Measurements from ENCODE around the gene MYOM3. TPM values are rescaled to one million over a fixed set of nuclear protein-coding genes. Genes with fewer than 3 reads are reported as not detected.

The MYOM3 gene
- total RNA-seq, 1 donor from 2014 or later, result not detected

DNA sequence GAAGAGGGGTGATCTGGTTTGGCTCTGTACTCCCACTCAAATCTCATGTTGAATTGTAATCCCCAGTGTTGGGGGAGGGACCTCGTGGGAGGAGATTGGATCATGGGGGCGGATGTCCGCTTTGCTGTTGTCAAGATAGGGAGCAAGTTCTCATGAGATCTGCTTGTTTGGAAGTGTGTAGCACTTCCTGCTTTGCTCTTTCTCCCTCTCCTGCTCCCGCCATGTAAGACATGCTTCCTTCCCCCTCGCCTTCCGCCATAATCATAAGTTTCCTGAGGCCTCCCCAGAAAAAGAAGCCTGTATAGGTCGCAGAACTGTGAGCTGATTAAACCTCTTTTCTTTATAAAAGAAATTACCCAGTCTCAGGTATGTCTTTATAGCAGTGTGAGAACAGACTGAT is 27.9 kb downstream of the MYOM3 start:
- Mint-ChIP-seq H3K9me3 (no peaks in the 10 kb centered on the region), H3K27ac (ENCODE audit: unreplicated experiment) (no peak overlapping the region), H3K4me3 (no peak overlapping the region), H3K36me3 (ENCODE audit: low read depth) (no peaks in the 10 kb centered on the region), H3K4me1 (no peaks in the 10 kb centered on the region), H3K27me3 (ENCODE audit: low read depth) (peaks cover 10% of the 10 kb centered on the region)
- DNase-seq (ENCODE audit: low read depth, low spot score), result no peak
- TF ChIP-seq CTCF (conservative IDR thresholded peaks at IDR 0.05), result no peak

GRCh38 chr1:24082372-24082771 is 29.6 kb downstream of the MYOM3 start:
- Mint-ChIP-seq H3K36me3 (ENCODE audit: low read depth) (no peaks in the 10 kb centered on the region), H3K4me3 (no peak overlapping the region), H3K27me3 (ENCODE audit: low read depth) (peaks cover 10% of the 10 kb centered on the region), H3K9me3 (no peaks in the 10 kb centered on the region), H3K27ac (ENCODE audit: unreplicated experiment) (no peak overlapping the region), H3K4me1 (no peaks in the 10 kb centered on the region)
- no peak for DNase-seq (ENCODE audit: low read depth, low spot score)
- TF ChIP-seq CTCF (conservative IDR thresholded peaks at IDR 0.05), result no peak

DNA sequence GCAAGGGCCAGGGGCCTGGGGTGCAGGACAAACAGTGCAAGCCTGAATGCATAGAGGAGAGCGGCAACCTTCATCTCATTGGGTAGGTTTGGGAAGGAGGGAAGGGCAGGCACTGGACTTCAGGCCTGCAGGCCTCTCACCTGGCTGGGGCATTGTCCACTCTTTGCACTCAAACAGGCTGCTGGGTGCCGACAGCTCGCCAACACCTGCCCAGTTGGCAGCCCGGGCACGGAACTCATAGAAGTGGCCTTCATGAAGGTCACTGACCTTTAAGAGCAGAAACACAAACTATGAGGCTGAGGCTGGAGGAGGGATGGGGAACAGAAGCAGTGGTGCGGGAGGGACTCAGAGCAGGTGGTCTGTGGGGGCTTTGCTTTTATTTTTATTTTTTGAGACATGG is 30.7 kb downstream of the MYOM3 start:
- TF ChIP-seq CTCF (conservative IDR thresholded peaks at IDR 0.05), result no peak
- Mint-ChIP-seq H3K4me3 (no peak overlapping the region), H3K9me3 (no peaks in the 10 kb centered on the region), H3K27ac (ENCODE audit: unreplicated experiment) (no peak overlapping the region), H3K27me3 (ENCODE audit: low read depth) (peaks cover 5% of the 10 kb centered on the region), H3K4me1 (no peaks in the 10 kb centered on the region), H3K36me3 (ENCODE audit: low read depth) (no peaks in the 10 kb centered on the region)
- no peak for DNase-seq (ENCODE audit: low read depth, low spot score)

DNA sequence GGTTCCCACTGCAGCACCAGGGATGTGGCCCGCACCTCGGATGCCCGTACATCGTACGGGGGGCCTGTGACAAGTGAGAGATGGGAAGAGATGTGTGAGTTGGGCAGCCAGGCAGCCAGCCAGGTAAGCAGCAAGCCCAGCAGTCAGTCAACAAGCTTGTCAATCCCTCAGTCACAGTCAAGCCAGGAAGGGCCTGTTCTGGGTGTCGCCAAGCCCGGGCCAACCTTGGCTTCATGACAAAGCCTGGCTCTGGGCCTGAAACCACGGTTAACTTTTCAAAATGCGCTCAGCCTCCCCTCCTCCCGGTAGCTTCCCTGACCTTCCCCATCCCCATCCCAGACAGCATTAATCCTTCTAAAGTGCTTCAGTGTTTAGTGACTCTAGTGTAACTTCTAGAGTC is 31.8 kb downstream of the MYOM3 start:
- H3K27ac Mint-ChIP-seq (ENCODE audit: unreplicated experiment), result no peak overlapping the region
- peaks cover 2% of the 10 kb centered on the region for H3K27me3 Mint-ChIP-seq (ENCODE audit: low read depth)
- H3K4me3 Mint-ChIP-seq, result no peak overlapping the region
- no peak for TF ChIP-seq CTCF (conservative IDR thresholded peaks at IDR 0.05)
- DNase-seq (ENCODE audit: low read depth, low spot score), result no peak
- no peaks in the 10 kb centered on the region for H3K4me1 Mint-ChIP-seq
- no peaks in the 10 kb centered on the region for H3K36me3 Mint-ChIP-seq (ENCODE audit: low read depth)
- no peaks in the 10 kb centered on the region for H3K9me3 Mint-ChIP-seq

DNA sequence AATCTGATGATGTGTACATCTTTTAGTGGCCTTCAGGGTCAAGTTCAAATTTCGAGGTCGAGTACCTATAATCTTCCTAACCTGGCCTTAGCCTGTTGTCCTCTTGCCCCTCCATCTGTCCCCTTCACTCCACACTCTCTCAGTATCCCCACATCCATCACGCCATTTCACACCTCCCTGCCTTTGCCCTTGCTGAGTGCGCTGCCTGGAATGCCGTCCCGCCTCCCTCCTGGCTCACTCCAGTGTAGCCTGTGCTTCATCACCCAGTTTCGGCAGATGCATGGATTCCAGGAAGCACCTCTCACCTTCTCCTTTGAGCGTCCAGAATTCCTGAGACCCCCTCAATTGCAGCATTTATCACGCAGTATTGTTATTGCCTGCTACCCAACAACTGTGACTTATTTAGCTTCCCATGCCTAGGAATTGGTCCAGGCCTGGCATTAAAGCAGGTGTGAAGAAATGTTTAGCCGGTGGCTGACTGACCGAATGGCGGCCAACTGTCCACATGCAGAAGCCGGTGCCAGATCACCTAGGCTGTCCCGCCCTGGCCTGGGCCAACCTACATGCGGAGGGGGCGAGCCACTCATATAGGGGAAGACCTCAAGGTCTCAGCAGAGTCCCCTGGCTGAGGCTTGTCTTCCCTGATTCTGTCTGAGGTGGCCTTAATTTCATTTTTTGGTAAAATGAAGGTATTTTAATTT is 34.5 kb downstream of the MYOM3 start:
- H3K27me3 Mint-ChIP-seq (ENCODE audit: low read depth), result no peaks in the 10 kb centered on the region
- TF ChIP-seq CTCF (conservative IDR thresholded peaks at IDR 0.05), result no peak
- H3K27ac Mint-ChIP-seq (ENCODE audit: unreplicated experiment), result no peak overlapping the region
- no peaks in the 10 kb centered on the region for H3K4me1 Mint-ChIP-seq
- no peaks in the 10 kb centered on the region for H3K36me3 Mint-ChIP-seq (ENCODE audit: low read depth)
- H3K4me3 Mint-ChIP-seq, result no peak overlapping the region
- no peaks in the 10 kb centered on the region for H3K9me3 Mint-ChIP-seq
- no peak for DNase-seq (ENCODE audit: low read depth, low spot score)

All from neural crest cell (in vitro differentiated cells).